Measurements from ENCODE around the gene RSKR. TPM values are rescaled to one million over a fixed set of nuclear protein-coding genes. Genes with fewer than 3 reads are reported as not detected.

RSKR gene
- total RNA-seq, 4 donors from 2014 or later = 3.5 to 43.7 (median 15.2) TPM

- no peak overlapping the region for H3K27ac ChIP-seq
- 74% methylated on average over 14 of the region's 14 CpGs for WGBS
- no peak for DNase-seq (ENCODE audit: low spot score in 2 of 2)
- H3K9me3 ChIP-seq = no peaks in the 10 kb centered on the region
- peaks cover 10% of the 10 kb centered on the region for H3K4me1 ChIP-seq
- no peaks in the 10 kb centered on the region for H3K27me3 ChIP-seq
- H3K4me3 ChIP-seq = no peak overlapping the region
- H3K36me3 ChIP-seq = peaks cover 100% of the 10 kb centered on the region
- TF ChIP-seq EP300 (IDR thresholded peaks at IDR 0.05) (no peak), POLR2A (IDR thresholded peaks at IDR 0.05) (no peak), POLR2AphosphoS5 (IDR thresholded peaks at IDR 0.05) (no peak)
- TF ChIP-seq, protein P1, sequence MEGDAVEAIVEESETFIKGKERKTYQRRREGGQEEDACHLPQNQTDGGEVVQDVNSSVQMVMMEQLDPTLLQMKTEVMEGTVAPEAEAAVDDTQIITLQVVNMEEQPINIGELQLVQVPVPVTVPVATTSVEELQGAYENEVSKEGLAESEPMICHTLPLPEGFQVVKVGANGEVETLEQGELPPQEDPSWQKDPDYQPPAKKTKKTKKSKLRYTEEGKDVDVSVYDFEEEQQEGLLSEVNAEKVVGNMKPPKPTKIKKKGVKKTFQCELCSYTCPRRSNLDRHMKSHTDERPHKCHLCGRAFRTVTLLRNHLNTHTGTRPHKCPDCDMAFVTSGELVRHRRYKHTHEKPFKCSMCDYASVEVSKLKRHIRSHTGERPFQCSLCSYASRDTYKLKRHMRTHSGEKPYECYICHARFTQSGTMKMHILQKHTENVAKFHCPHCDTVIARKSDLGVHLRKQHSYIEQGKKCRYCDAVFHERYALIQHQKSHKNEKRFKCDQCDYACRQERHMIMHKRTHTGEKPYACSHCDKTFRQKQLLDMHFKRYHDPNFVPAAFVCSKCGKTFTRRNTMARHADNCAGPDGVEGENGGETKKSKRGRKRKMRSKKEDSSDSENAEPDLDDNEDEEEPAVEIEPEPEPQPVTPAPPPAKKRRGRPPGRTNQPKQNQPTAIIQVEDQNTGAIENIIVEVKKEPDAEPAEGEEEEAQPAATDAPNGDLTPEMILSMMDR (IDR thresholded peaks at IDR 0.05) = no peak
These were observed 20.4 kb upstream of the RSKR start for GRCh38 chr17:28634206-28634865.

GRCh38 chr17:28626818-28627217 lies 12.8 kb upstream of the RSKR start:
- Histone ChIP-seq H3K4me3 (no peak overlapping the region), H3K36me3 (peaks cover 93% of the 10 kb centered on the region), H3K9me3 (no peaks in the 10 kb centered on the region), H3K27ac (no peak overlapping the region), H3K27me3 (no peaks in the 10 kb centered on the region), H3K4me1 (no peaks in the 10 kb centered on the region)
- TF ChIP-seq EP300 (IDR thresholded peaks at IDR 0.05) (no peak), POLR2A (IDR thresholded peaks at IDR 0.05) (no peak), POLR2AphosphoS5 (IDR thresholded peaks at IDR 0.05) (no peak)
- TF ChIP-seq, protein P1 (IDR thresholded peaks at IDR 0.05) = no peak
- WGBS = 93% methylated on average over 4 of the region's 4 CpGs
- no peak for DNase-seq (ENCODE audit: low spot score in 2 of 2)

- H3K27me3 ChIP-seq = no peaks in the 10 kb centered on the region
- no peak overlapping the region for H3K4me3 ChIP-seq
- WGBS = 98% methylated on average over 2 of the region's 2 CpGs
- no peaks in the 10 kb centered on the region for H3K4me1 ChIP-seq
- H3K36me3 ChIP-seq = peaks cover 93% of the 10 kb centered on the region
- no peaks in the 10 kb centered on the region for H3K9me3 ChIP-seq
- TF ChIP-seq, protein P1 (IDR thresholded peaks at IDR 0.05) = no peak
- TF ChIP-seq POLR2A (IDR thresholded peaks at IDR 0.05) (no peak), EP300 (IDR thresholded peaks at IDR 0.05) (no peak), POLR2AphosphoS5 (IDR thresholded peaks at IDR 0.05) (no peak)
- no peak overlapping the region for H3K27ac ChIP-seq
- DNase-seq (ENCODE audit: low spot score in 2 of 2) = no peak
These were observed 10.2 kb upstream of the RSKR start for GRCh38 chr17:28624148-28624547.

DNA sequence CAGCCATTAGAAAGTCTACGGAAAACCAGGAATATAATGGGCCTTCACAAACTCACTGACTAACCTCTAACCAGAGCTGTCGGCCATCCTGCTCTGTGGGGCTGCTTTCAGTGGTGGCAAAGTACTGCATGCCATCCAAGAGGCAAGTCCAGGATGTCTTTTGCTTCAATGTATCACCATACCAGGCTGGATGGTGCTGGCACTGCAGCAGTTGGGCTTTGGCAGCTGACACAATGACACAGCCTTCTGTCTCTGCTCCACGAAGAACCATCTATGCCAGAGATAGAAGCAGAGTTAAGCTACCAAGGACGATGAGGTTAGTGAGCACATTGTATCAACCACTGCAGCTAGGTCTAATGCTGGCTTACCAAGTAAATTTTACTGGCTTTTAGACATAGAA lies 9.7 kb upstream of the RSKR start:
- 88% methylated on average over 4 of the region's 4 CpGs for WGBS
- peaks cover 93% of the 10 kb centered on the region for H3K36me3 ChIP-seq
- no peak for DNase-seq (ENCODE audit: low spot score in 2 of 2)

DNA sequence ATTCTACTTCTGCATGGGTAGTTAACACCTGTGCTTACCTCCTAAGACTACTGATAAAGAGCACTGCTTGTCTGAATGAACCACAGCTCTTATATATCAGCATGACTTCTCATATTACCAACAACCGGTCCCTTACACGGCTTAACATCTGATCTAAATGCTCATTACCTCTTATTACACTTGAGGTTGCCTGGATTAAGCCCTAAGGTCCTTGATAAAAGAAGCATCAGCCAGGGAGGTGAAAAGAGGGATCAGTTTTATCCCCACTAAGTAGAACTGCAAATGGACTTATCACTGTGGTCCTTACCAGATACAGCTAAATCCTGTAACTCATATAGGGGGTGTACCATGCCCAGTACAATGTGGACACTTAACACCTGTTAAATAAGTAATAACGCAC lies 8.2 kb upstream of the RSKR start:
- no peak for TF ChIP-seq EP300 (IDR thresholded peaks at IDR 0.05)
- TF ChIP-seq POLR2A (IDR thresholded peaks at IDR 0.05) = no peak
- TF ChIP-seq POLR2AphosphoS5 (IDR thresholded peaks at IDR 0.05) = no peak
- TF ChIP-seq, protein P1 (IDR thresholded peaks at IDR 0.05) = no peak
- H3K27ac ChIP-seq = no peak overlapping the region
- DNase-seq (ENCODE audit: low spot score in 2 of 2) = no peak
- no peak overlapping the region for H3K4me3 ChIP-seq
- no peaks in the 10 kb centered on the region for H3K4me1 ChIP-seq
- no peaks in the 10 kb centered on the region for H3K27me3 ChIP-seq
- H3K36me3 ChIP-seq = peaks cover 94% of the 10 kb centered on the region
- WGBS = 95% methylated on average over 3 of the region's 3 CpGs
- H3K9me3 ChIP-seq = no peaks in the 10 kb centered on the region

More for the DNA sequence above, 9.7 kb upstream of the RSKR start:
- Histone ChIP-seq H3K9me3 (no peaks in the 10 kb centered on the region), H3K4me1 (no peaks in the 10 kb centered on the region), H3K27me3 (no peaks in the 10 kb centered on the region), H3K27ac (no peak overlapping the region), H3K4me3 (no peak overlapping the region)
- TF ChIP-seq EP300 (IDR thresholded peaks at IDR 0.05) (no peak), POLR2A (IDR thresholded peaks at IDR 0.05) (no peak), POLR2AphosphoS5 (IDR thresholded peaks at IDR 0.05) (no peak)
- TF ChIP-seq, protein P1 (IDR thresholded peaks at IDR 0.05) = no peak
